Measurements from ENCODE around the gene PRKN. TPM values are rescaled to one million over a fixed set of nuclear protein-coding genes. Genes with fewer than 3 reads are reported as not detected.

The PRKN gene
- total RNA-seq, 1 donor from 2014 or later: 2.8 TPM

DNA sequence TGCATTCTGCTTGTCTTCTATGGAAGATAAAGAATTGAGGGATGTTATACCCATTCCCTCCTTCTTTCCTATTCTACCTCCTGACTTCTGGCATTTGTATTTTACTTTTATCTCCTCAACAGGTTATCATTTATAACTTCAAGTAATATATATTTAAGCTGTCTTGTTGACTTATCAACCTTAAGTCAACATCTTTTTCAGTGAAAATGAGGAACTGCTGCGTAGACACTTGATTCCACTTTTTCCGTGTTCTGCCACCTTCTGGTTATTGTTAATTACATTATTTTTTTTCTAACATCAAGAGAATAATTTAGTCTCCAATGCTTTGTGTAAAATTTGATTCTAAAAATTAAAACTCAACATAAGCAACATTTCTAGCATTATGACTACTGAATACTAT is 107.5 kb downstream of the PRKN start:
- no peak overlapping the region for H3K4me2 ChIP-seq
- TF ChIP-seq EZH2phosphoT487 (IDR thresholded peaks at IDR 0.05): no peak
- TF ChIP-seq, protein P1, sequence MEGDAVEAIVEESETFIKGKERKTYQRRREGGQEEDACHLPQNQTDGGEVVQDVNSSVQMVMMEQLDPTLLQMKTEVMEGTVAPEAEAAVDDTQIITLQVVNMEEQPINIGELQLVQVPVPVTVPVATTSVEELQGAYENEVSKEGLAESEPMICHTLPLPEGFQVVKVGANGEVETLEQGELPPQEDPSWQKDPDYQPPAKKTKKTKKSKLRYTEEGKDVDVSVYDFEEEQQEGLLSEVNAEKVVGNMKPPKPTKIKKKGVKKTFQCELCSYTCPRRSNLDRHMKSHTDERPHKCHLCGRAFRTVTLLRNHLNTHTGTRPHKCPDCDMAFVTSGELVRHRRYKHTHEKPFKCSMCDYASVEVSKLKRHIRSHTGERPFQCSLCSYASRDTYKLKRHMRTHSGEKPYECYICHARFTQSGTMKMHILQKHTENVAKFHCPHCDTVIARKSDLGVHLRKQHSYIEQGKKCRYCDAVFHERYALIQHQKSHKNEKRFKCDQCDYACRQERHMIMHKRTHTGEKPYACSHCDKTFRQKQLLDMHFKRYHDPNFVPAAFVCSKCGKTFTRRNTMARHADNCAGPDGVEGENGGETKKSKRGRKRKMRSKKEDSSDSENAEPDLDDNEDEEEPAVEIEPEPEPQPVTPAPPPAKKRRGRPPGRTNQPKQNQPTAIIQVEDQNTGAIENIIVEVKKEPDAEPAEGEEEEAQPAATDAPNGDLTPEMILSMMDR (IDR thresholded peaks at IDR 0.05): no peak
- TF ChIP-seq EZH2 (IDR thresholded peaks at IDR 0.05): no peak
- H3K27me3 ChIP-seq: no peaks in the 10 kb centered on the region
- H3K9me3 ChIP-seq (ENCODE audit: low read depth): no peaks in the 10 kb centered on the region
- H3K4me3 ChIP-seq: no peak overlapping the region
- H3K79me2 ChIP-seq (ENCODE audit: low read depth): no peaks in the 10 kb centered on the region
- Mint-ChIP-seq H3K27ac (no peak overlapping the region), H3K9me3 (no peaks in the 10 kb centered on the region), H3K36me3 (no peaks in the 10 kb centered on the region), H3K4me1 (peaks cover 13% of the 10 kb centered on the region), H3K27me3 (ENCODE audit: insufficient read depth, low read depth) (no peaks in the 10 kb centered on the region), H3K4me3 (no peak overlapping the region)
- H3K27ac ChIP-seq: no peak overlapping the region
- H3K9ac ChIP-seq: no peak overlapping the region
- no peaks in the 10 kb centered on the region for H4K20me1 ChIP-seq (ENCODE audit: low read depth)
- no peak overlapping the region for H2AFZ ChIP-seq (replicated peaks)
- H3F3A ChIP-seq (ENCODE audit: low read depth): no peaks in the 10 kb centered on the region
- no peaks in the 10 kb centered on the region for H3K36me3 ChIP-seq
- DNase-seq (ENCODE audit: low spot score): no peak
- no peaks in the 10 kb centered on the region for H3K4me1 ChIP-seq

DNA sequence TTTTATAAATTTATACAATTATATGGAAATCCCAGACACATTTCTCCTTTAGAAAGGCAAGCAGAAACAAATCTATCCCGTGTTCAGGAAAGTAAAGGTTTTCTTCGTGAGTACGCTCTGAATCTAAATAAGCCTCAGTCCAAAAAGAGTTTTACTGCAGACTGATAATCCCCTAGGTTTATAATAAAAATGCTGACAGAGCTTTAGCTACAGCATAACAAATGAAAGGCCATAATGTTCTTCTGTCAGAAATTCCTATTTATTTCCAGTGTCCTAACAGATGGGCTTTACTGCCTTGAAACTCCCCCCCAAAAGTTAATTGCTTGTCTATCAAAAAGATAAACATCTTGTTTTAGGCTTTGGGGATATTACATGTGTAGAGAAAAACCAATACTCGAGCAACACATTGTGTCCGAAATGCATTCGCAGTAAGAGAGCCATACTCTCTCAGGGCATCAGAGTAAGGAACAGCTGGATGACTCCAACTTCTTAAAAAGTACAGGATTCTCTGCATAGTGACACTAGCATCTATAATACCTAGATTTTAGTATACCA is 109.0 kb downstream of the PRKN start:
- DNase-seq (ENCODE audit: low spot score): no peak
- H3K79me2 ChIP-seq (ENCODE audit: low read depth): no peaks in the 10 kb centered on the region
- H3K4me3 Mint-ChIP-seq: no peak overlapping the region

DNA sequence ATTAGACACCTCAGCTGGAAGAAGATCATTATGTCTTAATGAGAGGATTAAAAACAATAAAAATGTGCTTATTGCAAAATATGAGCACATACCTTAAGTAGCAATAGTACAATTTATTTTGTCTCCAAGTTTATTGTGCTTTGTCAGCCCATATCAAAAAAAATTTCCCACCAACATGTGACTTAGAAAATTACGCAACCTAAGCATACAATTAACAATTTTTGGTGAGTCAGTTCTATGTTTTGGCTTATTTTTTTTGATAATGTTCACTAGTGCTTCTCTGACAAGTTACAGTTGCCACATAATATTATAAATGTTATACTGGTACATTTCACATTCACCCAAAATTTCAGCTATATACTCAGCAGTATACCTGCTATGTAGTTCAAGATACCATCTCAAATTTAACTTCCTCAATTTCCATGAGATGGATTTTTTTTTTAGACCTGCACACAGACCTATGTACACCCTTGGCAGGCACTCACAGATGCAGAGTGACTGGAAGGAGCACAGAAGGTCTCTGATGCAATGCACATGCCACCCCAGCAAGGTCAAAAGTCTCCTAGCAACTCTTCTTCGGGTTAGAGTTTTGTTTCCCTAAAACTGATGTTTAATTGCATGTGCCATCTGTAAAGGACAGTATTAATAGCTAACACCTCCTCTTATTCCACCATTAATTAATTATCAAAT is 112.4 kb downstream of the PRKN start:
- no peak overlapping the region for H3K9ac ChIP-seq
- DNase-seq (ENCODE audit: low spot score): no peak

More for the DNA sequence above, 109.0 kb downstream of the PRKN start:
- Mint-ChIP-seq H3K27me3 (ENCODE audit: insufficient read depth, low read depth) (no peaks in the 10 kb centered on the region), H3K36me3 (no peaks in the 10 kb centered on the region), H3K27ac (no peak overlapping the region), H3K9me3 (no peaks in the 10 kb centered on the region), H3K4me1 (peaks cover 13% of the 10 kb centered on the region)
- TF ChIP-seq, protein P1 (IDR thresholded peaks at IDR 0.05): no peak
- no peak for TF ChIP-seq EZH2 (IDR thresholded peaks at IDR 0.05)
- no peak for TF ChIP-seq EZH2phosphoT487 (IDR thresholded peaks at IDR 0.05)
- no peak overlapping the region for H3K4me3 ChIP-seq
- no peaks in the 10 kb centered on the region for H3K4me1 ChIP-seq
- no peaks in the 10 kb centered on the region for H3K9me3 ChIP-seq (ENCODE audit: low read depth)
- no peak overlapping the region for H3K9ac ChIP-seq
- no peak overlapping the region for H3K27ac ChIP-seq
- H4K20me1 ChIP-seq (ENCODE audit: low read depth): no peaks in the 10 kb centered on the region
- no peak overlapping the region for H3K4me2 ChIP-seq
- H3F3A ChIP-seq (ENCODE audit: low read depth): no peaks in the 10 kb centered on the region
- H2AFZ ChIP-seq (replicated peaks): no peak overlapping the region
- H3K36me3 ChIP-seq: no peaks in the 10 kb centered on the region
- H3K27me3 ChIP-seq: no peaks in the 10 kb centered on the region

More for the DNA sequence above, 112.4 kb downstream of the PRKN start:
- H3K9me3 Mint-ChIP-seq: no peaks in the 10 kb centered on the region
- no peaks in the 10 kb centered on the region for H3K36me3 Mint-ChIP-seq
- no peak overlapping the region for H3K4me3 ChIP-seq
- no peaks in the 10 kb centered on the region for H3K27me3 Mint-ChIP-seq (ENCODE audit: insufficient read depth, low read depth)
- H3K79me2 ChIP-seq (ENCODE audit: low read depth): no peaks in the 10 kb centered on the region
- no peak overlapping the region for H2AFZ ChIP-seq (replicated peaks)
- no peaks in the 10 kb centered on the region for H3F3A ChIP-seq (ENCODE audit: low read depth)
- no peak overlapping the region for H3K27ac ChIP-seq
- TF ChIP-seq EZH2phosphoT487 (IDR thresholded peaks at IDR 0.05): no peak
- TF ChIP-seq, protein P1 (IDR thresholded peaks at IDR 0.05): no peak
- TF ChIP-seq EZH2 (IDR thresholded peaks at IDR 0.05): no peak
- H3K4me3 Mint-ChIP-seq: no peak overlapping the region
- no peaks in the 10 kb centered on the region for H4K20me1 ChIP-seq (ENCODE audit: low read depth)
- H3K4me1 Mint-ChIP-seq: peaks cover 7% of the 10 kb centered on the region
- H3K4me2 ChIP-seq: no peak overlapping the region
- H3K27me3 ChIP-seq: no peaks in the 10 kb centered on the region
- no peaks in the 10 kb centered on the region for H3K9me3 ChIP-seq (ENCODE audit: low read depth)
- H3K27ac Mint-ChIP-seq: peak overlapping the region; percentile 39
- H3K36me3 ChIP-seq: no peaks in the 10 kb centered on the region
- no peaks in the 10 kb centered on the region for H3K4me1 ChIP-seq

Measured in neural progenitor cell (in vitro differentiated cells).